PC-9 (cell line): ENCODE results near the gene MX2. TPM values are rescaled to one million over a fixed set of nuclear protein-coding genes. Genes with fewer than 3 reads are reported as not detected.

ENCODE experiments used
- BruUV-seq: library from RNA; stranded (reverse); fragments of 400-500 nt; replicated peaks from 2 replicates; lab custom pipeline; 2021; lab: Mats Ljungman, UMichigan
- CTCF ChIA-PET: fragments of 300-600 bp; sonication (Branson Sonifier 250); formaldehyde crosslinking; loops from one replicate; lab custom pipeline; 2022; ENCODE audit warnings: antibody characterized with exemption; lab: Charles Lee
- POLR2A ChIA-PET: fragments of 300-600 bp; sonication (Branson Sonifier 250); formaldehyde crosslinking; loops from one replicate; lab custom pipeline; 2022; ENCODE audit warnings: antibody characterized with exemption; ENCODE audit not compliant: unreplicated experiment; lab: Charles Lee
- DNase-seq, 2 experiments: peaks; one replicate each; pipeline versions ENCODE4 v3.0.0 to v3.0.0-alpha.2; 2015 to 2022; ENCODE audit warnings: mixed read lengths in 1 of 2
- H2AFZ ChIP-seq: fragments of 200-600 bp; sonication (generic); 2 replicates; pipeline ENCODE4 v1.8.1; 2017; ENCODE audit warnings: antibody characterized with exemption
- H3F3A ChIP-seq: fragments of 200-600 bp; sonication (generic); 2 replicates; pipeline ENCODE4 v1.8.1; 2017; ENCODE audit warnings: antibody characterized with exemption, mild to moderate bottlenecking, low read depth; ENCODE audit not compliant: insufficient read depth
- H3K27ac ChIP-seq: fragments of 200-600 bp; sonication (generic); 2 replicates; pipeline ENCODE4 v1.6.1; 2016; ENCODE audit warnings: mixed run types
- H3K27me3 ChIP-seq: fragments of 200-600 bp; sonication (generic); 2 replicates; pipeline ENCODE4 v1.6.1; 2016; ENCODE audit warnings: low read depth, mixed run types; ENCODE audit not compliant: insufficient read depth
- H3K36me3 ChIP-seq: fragments of 200-600 bp; sonication (generic); 2 replicates; pipeline ENCODE4 v1.6.1; 2016; ENCODE audit warnings: low read depth, mixed run types
- H3K4me1 ChIP-seq: fragments of 200-600 bp; sonication (generic); replicated peaks from 2 replicates; pipeline ENCODE4 v1.6.1; 2016; ENCODE audit warnings: mixed run types; ENCODE audit not compliant: insufficient read depth
- H3K4me2 ChIP-seq: fragments of 200-600 bp; sonication (generic); 2 replicates; pipeline ENCODE4 v1.6.1; 2017; ENCODE audit warnings: mixed run types
- H3K4me3 ChIP-seq: fragments of 200-600 bp; sonication (generic); 2 replicates; pipeline ENCODE4 v1.6.1; 2016; ENCODE audit warnings: mixed run types
- H3K79me2 ChIP-seq: fragments of 200-600 bp; sonication (generic); 2 replicates; pipeline ENCODE4 v1.6.1; 2017; ENCODE audit warnings: low read depth, mixed run types
- H3K9me2 ChIP-seq: fragments of 200-600 bp; sonication (generic); 2 replicates; pipeline ENCODE4 v1.8.1; 2017; ENCODE audit warnings: mild to moderate bottlenecking; ENCODE audit not compliant: insufficient read depth
- H3K9me3 ChIP-seq: fragments of 200-600 bp; sonication (generic); 2 replicates; pipeline ENCODE4 v1.8.1; 2016; ENCODE audit warnings: low read depth; ENCODE audit not compliant: insufficient read depth
- H4K20me1 ChIP-seq: fragments of 200-600 bp; sonication (generic); 2 replicates; pipeline ENCODE4 v1.8.1; 2017; ENCODE audit not compliant: insufficient read depth
- CTCF ChIP-seq: fragments of 200-600 bp; sonication (generic); conservative IDR thresholded peaks from 2 replicates; pipeline ENCODE4 v1.6.1; 2017; ENCODE audit warnings: mixed run types, antibody characterized with exemption, mild to moderate bottlenecking, moderate library complexity
- EZH2 ChIP-seq: fragments of 200-600 bp; sonication (generic); IDR thresholded peaks from 2 replicates; pipeline ENCODE4 v1.8.0; 2017; ENCODE audit warnings: antibody characterized with exemption, low read depth
- intact Hi-C: fragments of 100-400 bp; cut with micrococcal nuclease; formaldehyde crosslinking; loops from one replicate; pipeline ENCODE4 v1.10.0; 2022; ENCODE audit not compliant: unreplicated experiment
- total RNA-seq: library from RNA; stranded (reverse); gene quantifications from 2 replicates; pipeline ENCODE4 v1.2.3, GENCODE V29; 2021

MX2 gene
- total RNA-seq, 1 experiment from 2014 or later, result 2.5 TPM

GRCh38 chr21:41345934-41346685, 15.7 kb upstream of the MX2 start:
- TF ChIP-seq EZH2 (no peak), CTCF (no peak)
- Histone ChIP-seq H2AFZ (no peak overlapping the region), H3K27ac (no peak overlapping the region), H3K4me1 (no peaks in the 10 kb centered on the region), H4K20me1 (no peaks in the 10 kb centered on the region), H3K36me3 (no peaks in the 10 kb centered on the region), H3K79me2 (no peaks in the 10 kb centered on the region), H3K9me3 (no peaks in the 10 kb centered on the region), H3K27me3 (no peaks in the 10 kb centered on the region; the same call in 1 of the 2 replicates), H3K4me3 (no peak overlapping the region), H3K4me2 (no peak overlapping the region), H3F3A (no peaks in the 10 kb centered on the region), H3K9me2 (no peaks in the 10 kb centered on the region)
- CTCF ChIA-PET, result no interaction called here
- no peak for DNase-seq
- no TSS peak for BruUV-seq
- intact Hi-C loops, result no loop called here
- POLR2A ChIA-PET, result no interaction called here

DNA sequence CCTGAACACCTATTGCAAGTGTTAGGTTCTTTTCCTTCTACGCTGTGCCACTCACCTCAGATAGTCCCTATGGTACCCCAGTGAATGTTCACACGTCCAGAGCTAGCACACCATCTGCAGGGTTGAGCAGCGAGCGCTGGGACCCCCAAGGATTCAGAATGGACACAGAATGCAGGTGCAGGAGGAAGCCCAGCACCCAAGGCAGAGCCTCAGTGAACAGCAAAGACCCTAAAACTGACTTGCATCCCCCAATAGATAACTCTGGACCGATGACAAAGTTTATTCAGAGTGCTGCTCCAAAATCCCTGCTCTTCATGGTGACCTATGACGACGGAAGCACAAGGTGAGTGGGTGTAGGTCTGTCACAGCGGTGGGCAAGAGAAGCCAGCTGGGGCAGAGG, 15.1 kb upstream of the MX2 start:
- no peak overlapping the region for H3K4me3 ChIP-seq
- H3K4me2 ChIP-seq, result no peak overlapping the region
- H3F3A ChIP-seq, result no peaks in the 10 kb centered on the region
- no peaks in the 10 kb centered on the region for H3K79me2 ChIP-seq
- CTCF ChIA-PET, result no interaction called here
- no peak overlapping the region for H3K27ac ChIP-seq
- no peaks in the 10 kb centered on the region for H3K9me2 ChIP-seq
- H3K4me1 ChIP-seq, result no peaks in the 10 kb centered on the region
- no peaks in the 10 kb centered on the region for H3K9me3 ChIP-seq
- DNase-seq, result no peak
- intact Hi-C loops, result no loop called here
- no TSS peak for BruUV-seq
- POLR2A ChIA-PET, result no interaction called here
- no peaks in the 10 kb centered on the region for H3K36me3 ChIP-seq
- no peaks in the 10 kb centered on the region for H4K20me1 ChIP-seq
- no peak for TF ChIP-seq CTCF
- no peak for TF ChIP-seq EZH2
- no peak overlapping the region for H2AFZ ChIP-seq
- H3K27me3 ChIP-seq, result no peaks in the 10 kb centered on the region; the same call in 1 of the 2 replicates

- intact Hi-C loops, result no loop called here
- no peaks in the 10 kb centered on the region for H3K4me1 ChIP-seq
- no peak overlapping the region for H3K4me2 ChIP-seq
- H4K20me1 ChIP-seq, result no peaks in the 10 kb centered on the region
- no peak overlapping the region for H3K27ac ChIP-seq
- no peak for DNase-seq
- no peaks in the 10 kb centered on the region for H3K36me3 ChIP-seq
- POLR2A ChIA-PET, result interaction anchor here (0.6 kb wide), 1 partner anchor 13 kb away, joined by 3 read pairs; no protein-coding TSS in a partner anchor
- no peaks in the 10 kb centered on the region; the same call in 1 of the 2 replicates for H3K27me3 ChIP-seq
- TF ChIP-seq CTCF (no peak), EZH2 (no peak)
- H3K4me3 ChIP-seq, result no peak overlapping the region
- CTCF ChIA-PET, result no interaction called here
- H3F3A ChIP-seq, result no peaks in the 10 kb centered on the region
- no peaks in the 10 kb centered on the region for H3K79me2 ChIP-seq
- no TSS peak for BruUV-seq
- no peaks in the 10 kb centered on the region for H3K9me2 ChIP-seq
- no peaks in the 10 kb centered on the region for H3K9me3 ChIP-seq
- no peak overlapping the region for H2AFZ ChIP-seq
These were observed 13.4 kb upstream of the MX2 start for GRCh38 chr21:41348434-41348833.
